ENCODE results near the gene B4GALT4.

The B4GALT4 gene

GRCh38 chr3:119235151-119235550 is 5.5 kb downstream of the B4GALT4 start:
- TF ChIP-seq CTCF (IDR thresholded peaks at IDR 0.05; ENCODE audit: insufficient read depth, missing control alignments) = no peak
- DNase-seq (ENCODE audit: insufficient read length, low spot score) (no peak), FAIRE-seq (no peak)

GRCh38 chr3:119234610-119235009 is 6.1 kb downstream of the B4GALT4 start:
- no peak for TF ChIP-seq CTCF (IDR thresholded peaks at IDR 0.05; ENCODE audit: insufficient read depth, missing control alignments)
- no peak for DNase-seq (ENCODE audit: insufficient read length, low spot score)
- no peak for FAIRE-seq

- TF ChIP-seq CTCF (IDR thresholded peaks at IDR 0.05; ENCODE audit: insufficient read depth, missing control alignments) = no peak
- FAIRE-seq (no peak), DNase-seq (ENCODE audit: insufficient read length, low spot score) (no peak)
Observed at GRCh38 chr3:119230745-119231144, 9.9 kb downstream of the B4GALT4 start.

- TF ChIP-seq CTCF (IDR thresholded peaks at IDR 0.05; ENCODE audit: insufficient read depth, missing control alignments) = no peak
- no peak for DNase-seq (ENCODE audit: insufficient read length, low spot score)
- FAIRE-seq = no peak
Observed at GRCh38 chr3:119230071-119230470, 10.6 kb downstream of the B4GALT4 start.

GRCh38 chr3:119229190-119229589 is 11.5 kb downstream of the B4GALT4 start:
- FAIRE-seq (no peak), DNase-seq (ENCODE audit: insufficient read length, low spot score) (no peak)
- no peak for TF ChIP-seq CTCF (IDR thresholded peaks at IDR 0.05; ENCODE audit: insufficient read depth, missing control alignments)

- no peak for DNase-seq (ENCODE audit: insufficient read length, low spot score)
- TF ChIP-seq CTCF (IDR thresholded peaks at IDR 0.05; ENCODE audit: insufficient read depth, missing control alignments) = no peak
- no peak for FAIRE-seq
Observed at GRCh38 chr3:119228373-119229145, 12.1 kb downstream of the B4GALT4 start.

- TF ChIP-seq CTCF (IDR thresholded peaks at IDR 0.05; ENCODE audit: insufficient read depth, missing control alignments) = no peak
- FAIRE-seq = no peak
Observed at GRCh38 chr3:119227070-119227850, 13.4 kb downstream of the B4GALT4 start.

More at GRCh38 chr3:119227070-119227850, 13.4 kb downstream of the B4GALT4 start:
- DNase-seq (ENCODE audit: insufficient read length, low spot score) = no peak
